Measurements from ENCODE around the gene PLLP.

The PLLP gene

GRCh38 chr16:57307365-57307764, 22.9 kb upstream of the PLLP start:
- Mint-ChIP-seq H3K4me3 (no peak overlapping the region), H3K27me3 (ENCODE audit: low read depth) (peaks cover 8% of the 10 kb centered on the region), H3K27ac (no peak overlapping the region), H3K36me3 (ENCODE audit: low read depth) (no peaks in the 10 kb centered on the region), H3K4me1 (ENCODE audit: low read depth) (peaks cover 13% of the 10 kb centered on the region), H3K9me3 (no peaks in the 10 kb centered on the region)

- no peaks in the 10 kb centered on the region for H3K36me3 Mint-ChIP-seq (ENCODE audit: low read depth)
- no peak overlapping the region for H3K4me3 Mint-ChIP-seq
- H3K27ac Mint-ChIP-seq, result no peak overlapping the region
- no peaks in the 10 kb centered on the region for H3K9me3 Mint-ChIP-seq
- peaks cover 13% of the 10 kb centered on the region for H3K4me1 Mint-ChIP-seq (ENCODE audit: low read depth)
- peaks cover 6% of the 10 kb centered on the region for H3K27me3 Mint-ChIP-seq (ENCODE audit: low read depth)
These were observed 22.3 kb upstream of the PLLP start for GRCh38 chr16:57306676-57307341.

- no peaks in the 10 kb centered on the region for H3K9me3 Mint-ChIP-seq
- H3K27me3 Mint-ChIP-seq (ENCODE audit: low read depth), result peaks cover 9% of the 10 kb centered on the region
- H3K27ac Mint-ChIP-seq, result no peak overlapping the region
- H3K4me3 Mint-ChIP-seq, result no peak overlapping the region
- H3K4me1 Mint-ChIP-seq (ENCODE audit: low read depth), result peaks cover 13% of the 10 kb centered on the region
- no peaks in the 10 kb centered on the region for H3K36me3 Mint-ChIP-seq (ENCODE audit: low read depth)
These were observed 20.8 kb upstream of the PLLP start for GRCh38 chr16:57305159-57305811.

GRCh38 chr16:57304169-57305061, 19.9 kb upstream of the PLLP start:
- Mint-ChIP-seq H3K27me3 (ENCODE audit: low read depth) (peaks cover 9% of the 10 kb centered on the region), H3K4me3 (peak overlapping the region; percentile 33), H3K27ac (peak overlapping the region; percentile 68), H3K36me3 (ENCODE audit: low read depth) (no peaks in the 10 kb centered on the region), H3K4me1 (ENCODE audit: low read depth) (peaks cover 13% of the 10 kb centered on the region), H3K9me3 (no peaks in the 10 kb centered on the region)

GRCh38 chr16:57303910-57304168, 19.4 kb upstream of the PLLP start:
- Mint-ChIP-seq H3K27ac (peak overlapping the region; percentile 68), H3K27me3 (ENCODE audit: low read depth) (peaks cover 9% of the 10 kb centered on the region), H3K9me3 (no peaks in the 10 kb centered on the region), H3K4me3 (no peak overlapping the region), H3K36me3 (ENCODE audit: low read depth) (no peaks in the 10 kb centered on the region), H3K4me1 (ENCODE audit: low read depth) (peaks cover 13% of the 10 kb centered on the region)

- Mint-ChIP-seq H3K4me3 (no peak overlapping the region), H3K27ac (no peak overlapping the region), H3K36me3 (ENCODE audit: low read depth) (no peaks in the 10 kb centered on the region), H3K4me1 (ENCODE audit: low read depth) (peaks cover 13% of the 10 kb centered on the region), H3K27me3 (ENCODE audit: low read depth) (peaks cover 9% of the 10 kb centered on the region), H3K9me3 (no peaks in the 10 kb centered on the region)
These were observed 18.8 kb upstream of the PLLP start for GRCh38 chr16:57303021-57303909.

GRCh38 chr16:57301126-57301817, 16.8 kb upstream of the PLLP start:
- no peak overlapping the region for H3K4me3 Mint-ChIP-seq
- no peaks in the 10 kb centered on the region for H3K9me3 Mint-ChIP-seq
- H3K4me1 Mint-ChIP-seq (ENCODE audit: low read depth), result peaks cover 20% of the 10 kb centered on the region
- no peaks in the 10 kb centered on the region for H3K36me3 Mint-ChIP-seq (ENCODE audit: low read depth)
- H3K27ac Mint-ChIP-seq, result no peak overlapping the region
- peaks cover 3% of the 10 kb centered on the region for H3K27me3 Mint-ChIP-seq (ENCODE audit: low read depth)

DNA sequence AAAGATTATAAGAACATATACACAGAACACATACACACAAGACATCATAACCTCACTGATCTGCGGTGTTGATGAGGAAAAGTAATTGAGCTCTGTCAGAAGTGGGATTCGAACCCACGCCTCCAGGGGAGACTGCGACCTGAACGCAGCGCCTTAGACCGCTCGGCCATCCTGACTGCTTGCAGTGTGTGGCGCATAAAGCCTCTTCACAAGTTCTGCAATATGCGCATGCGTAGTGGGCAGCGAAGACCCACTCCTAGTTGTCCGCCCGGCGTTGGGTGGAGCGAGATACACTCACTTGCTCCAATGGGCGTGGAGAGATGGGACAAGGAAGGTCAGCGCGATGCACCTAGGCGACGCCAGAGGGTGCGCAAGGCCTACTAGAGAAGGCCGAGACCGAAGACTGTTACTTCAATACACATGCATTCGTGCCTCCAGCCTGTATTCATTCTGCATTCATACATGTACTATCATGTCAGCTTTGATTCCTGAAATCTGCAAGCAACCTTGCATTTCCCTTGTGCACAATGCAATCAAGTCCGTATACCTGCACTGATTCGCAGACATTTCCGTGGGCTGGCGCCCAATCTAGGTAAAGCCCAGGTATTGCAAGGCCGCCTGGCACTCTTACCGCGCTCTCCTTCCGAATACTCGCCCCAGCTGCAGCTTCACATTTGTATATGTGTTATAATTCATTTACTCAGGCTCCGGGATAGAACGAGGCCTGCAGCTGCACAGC, 16.1 kb upstream of the PLLP start:
- Mint-ChIP-seq H3K27me3 (ENCODE audit: low read depth) (peaks cover 3% of the 10 kb centered on the region), H3K27ac (no peak overlapping the region), H3K9me3 (no peaks in the 10 kb centered on the region), H3K4me1 (ENCODE audit: low read depth) (peaks cover 20% of the 10 kb centered on the region), H3K36me3 (ENCODE audit: low read depth) (no peaks in the 10 kb centered on the region), H3K4me3 (no peak overlapping the region)

- Mint-ChIP-seq H3K36me3 (ENCODE audit: low read depth) (no peaks in the 10 kb centered on the region), H3K4me3 (no peak overlapping the region), H3K9me3 (no peaks in the 10 kb centered on the region), H3K27ac (no peak overlapping the region), H3K4me1 (ENCODE audit: low read depth) (peaks cover 20% of the 10 kb centered on the region), H3K27me3 (ENCODE audit: low read depth) (peaks cover 3% of the 10 kb centered on the region)
These were observed 15.4 kb upstream of the PLLP start for GRCh38 chr16:57299719-57300386.

GRCh38 chr16:57299009-57299718, 14.7 kb upstream of the PLLP start:
- peaks cover 17% of the 10 kb centered on the region for H3K4me1 Mint-ChIP-seq (ENCODE audit: low read depth)
- no peak overlapping the region for H3K27ac Mint-ChIP-seq
- no peaks in the 10 kb centered on the region for H3K36me3 Mint-ChIP-seq (ENCODE audit: low read depth)
- no peak overlapping the region for H3K4me3 Mint-ChIP-seq
- H3K9me3 Mint-ChIP-seq, result no peaks in the 10 kb centered on the region
- peaks cover 3% of the 10 kb centered on the region for H3K27me3 Mint-ChIP-seq (ENCODE audit: low read depth)

- H3K27ac Mint-ChIP-seq, result peak overlapping the region; percentile 85
- peaks cover 10% of the 10 kb centered on the region for H3K4me1 Mint-ChIP-seq (ENCODE audit: low read depth)
- H3K36me3 Mint-ChIP-seq (ENCODE audit: low read depth), result no peaks in the 10 kb centered on the region
- no peaks in the 10 kb centered on the region for H3K9me3 Mint-ChIP-seq
- H3K27me3 Mint-ChIP-seq (ENCODE audit: low read depth), result peaks cover 3% of the 10 kb centered on the region
- H3K4me3 Mint-ChIP-seq, result peak overlapping the region; percentile 70
These were observed 13.4 kb upstream of the PLLP start for GRCh38 chr16:57297856-57298255.

DNA sequence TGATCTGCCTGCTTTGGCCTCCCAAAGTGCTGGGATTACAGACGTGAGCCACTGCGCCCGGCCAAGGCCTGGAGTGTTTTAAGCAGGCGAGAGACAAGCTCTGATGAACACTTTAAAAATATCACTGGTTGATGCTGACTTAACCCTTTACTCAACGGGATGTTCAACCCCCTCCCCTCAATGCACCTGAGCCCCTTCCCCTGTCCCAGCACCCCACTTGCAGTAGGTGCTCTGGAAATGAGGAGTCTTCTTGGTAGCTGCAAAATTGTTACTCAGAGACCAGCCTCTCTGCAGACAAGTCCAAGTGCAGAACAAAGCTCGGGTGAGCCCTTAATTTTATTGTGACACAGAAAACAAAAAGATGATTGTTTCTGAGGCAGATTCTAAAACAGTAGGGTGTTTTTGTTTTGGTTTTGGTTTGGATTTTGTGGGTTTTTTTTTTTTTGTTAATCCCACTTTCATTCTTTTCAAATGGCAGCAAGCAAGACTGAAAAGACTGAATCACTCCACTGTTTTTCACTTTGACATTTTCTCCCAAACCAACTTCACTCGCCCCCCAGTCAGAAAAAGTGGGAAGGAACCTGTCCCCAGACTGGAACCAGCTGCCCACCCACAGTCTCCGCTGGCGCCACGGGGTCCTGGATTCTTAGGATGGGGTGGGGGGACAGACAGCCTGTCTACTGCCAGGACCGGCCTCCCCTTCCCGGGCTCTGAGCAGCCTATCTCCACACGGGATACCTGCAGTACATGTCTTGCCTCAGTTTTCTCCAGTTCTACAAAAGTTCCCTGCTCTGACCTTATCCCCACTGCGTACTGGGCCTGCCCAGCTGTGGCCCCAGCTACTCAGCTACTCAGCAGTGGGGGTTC, 5.2 kb upstream of the PLLP start:
- peak overlapping the region; percentile 59 for H3K27ac Mint-ChIP-seq

More for the DNA sequence above, 5.2 kb upstream of the PLLP start:
- Mint-ChIP-seq H3K9me3 (no peaks in the 10 kb centered on the region), H3K36me3 (ENCODE audit: low read depth) (no peaks in the 10 kb centered on the region), H3K27me3 (ENCODE audit: low read depth) (peaks cover 7% of the 10 kb centered on the region), H3K4me1 (ENCODE audit: low read depth) (peaks cover 16% of the 10 kb centered on the region), H3K4me3 (no peak overlapping the region)

Data from T-helper 1 cell treated with Interleukin-12 subunit alpha and Interleukin-12 subunit beta and Interleukin-4 antibody, amounts not matched to agents 30 μg/mL and 1 μg/mL, for 36 hours (primary cell).